ENCODE results near the gene HK1.

GRCh38 chr10:69362471-69362954 lies 84.2 kb downstream of the HK1 start:
- no peak for TF ChIP-seq MEIS1 (CRISPR knock-in tag; IDR thresholded peaks at IDR 0.05; ENCODE audit: borderline replicate concordance)
- TF ChIP-seq ZBTB11 (tag by site-specific recombination; conservative IDR thresholded peaks at IDR 0.05; ENCODE audit: low read depth), result no peak
- TF ChIP-seq YY1 (tag by site-specific recombination; IDR thresholded peaks at IDR 0.05), result no peak
- TF ChIP-seq ZNF530 (tag by site-specific recombination; IDR thresholded peaks at IDR 0.05; ENCODE audit: low read depth), result no peak
- TF ChIP-seq CTCF (tag by site-specific recombination; IDR thresholded peaks at IDR 0.05), result no peak

Data from HEK293 (cell line).